HepG2 (cell line): ENCODE data around the gene NYAP1. TPM values are rescaled to one million over a fixed set of nuclear protein-coding genes. Genes with fewer than 3 reads are reported as not detected.

ENCODE experiments used
- CHD4 ChIP-seq: fragments of 200-600 bp; sonication (generic); IDR thresholded peaks from 2 replicates; pipeline ENCODE4 v1.7.0; 2017; ENCODE audit warnings: mild to moderate bottlenecking, low read length, borderline replicate concordance
- FOXK2 ChIP-seq: fragments of 450-650 bp; IDR thresholded peaks from 2 replicates; pipeline ENCODE4 v1.6.1; 2016
- RXRB ChIP-seq: IDR thresholded peaks from 2 replicates; pipeline ENCODE4 v1.6.1; 2016; ENCODE audit warnings: borderline replicate concordance, missing genetic modification reagents, missing compliant biosample characterization
- SYNCRIP ChIP-seq: fragments of 200-400 bp; formaldehyde crosslinking; IDR thresholded peaks from 2 replicates; pipeline ENCODE4 v1.6.1; 2018; ENCODE audit warnings: mild to moderate bottlenecking, low read depth, low read length; ENCODE audit not compliant: insufficient read depth
- ZFAT ChIP-seq: sonication (generic); formaldehyde crosslinking; conservative IDR thresholded peaks from 2 replicates; pipeline ENCODE4 v1.8.1; 2023; ENCODE audit warnings: missing genetic modification reagents, inconsistent platforms
- ZSCAN12 ChIP-seq: sonication (generic); formaldehyde crosslinking; IDR thresholded peaks from 2 replicates; pipeline ENCODE4 v1.9.0; 2021; ENCODE audit warnings: mild to moderate bottlenecking, missing genetic modification reagents
- ZSCAN21 ChIP-seq: sonication (generic); formaldehyde crosslinking; IDR thresholded peaks from 2 replicates; pipeline ENCODE4 v1.8.0; 2022; ENCODE audit warnings: mild to moderate bottlenecking, missing genetic modification reagents, moderate library complexity, borderline replicate concordance
- polyA plus RNA-seq, 8 experiments: library from polyadenylated mRNA; depleted of rRNA in 3 of 8; stranded (reverse) in 7 of 8; unstranded in 1 of 8; fragments of >200 nt; fragmentation: Illumina TruSeq in 4 of 8; extraction: Trizol in 4 of 8; gene quantifications; 2 replicates each; pipeline versions ENCODE4 v1.2.1 to v1.2.3, GENCODE V29; 2011 to 2016; ENCODE audit warnings: low read depth in 4 of 8, missing spikeins in 1 of 8, mixed read lengths in 1 of 8; ENCODE audit not compliant: insufficient read depth in 1 of 8
- total RNA-seq, 5 experiments: library from RNA; depleted of rRNA; stranded (reverse); fragments of >200 nt; fragmentation: Illumina TruSeq; extraction: Trizol; gene quantifications; 2 replicates each; pipeline ENCODE4 v1.2.3, GENCODE V29; 2016; ENCODE audit warnings: low read depth in 1 of 5
- TF ChIP-seq, protein P1 (sequence below): sonication (generic); formaldehyde crosslinking; IDR thresholded peaks from 2 replicates; pipeline ENCODE4 v1.4.0; 2020; ENCODE audit warnings: missing genetic modification reagents
- TF ChIP-seq, protein P2 (sequence below): sonication (generic); formaldehyde crosslinking; IDR thresholded peaks from 2 replicates; pipeline ENCODE4 v1.4.0; 2020; ENCODE audit warnings: missing genetic modification reagents
- TF ChIP-seq, protein P3 (sequence below): sonication (generic); formaldehyde crosslinking; IDR thresholded peaks from 2 replicates; pipeline ENCODE4 v1.4.0; 2020; ENCODE audit warnings: missing genetic modification reagents
- TF ChIP-seq, protein P4 (sequence below): sonication (generic); formaldehyde crosslinking; IDR thresholded peaks from 2 replicates; pipeline ENCODE4 v1.9.0; 2021; ENCODE audit warnings: missing genetic modification reagents, borderline replicate concordance
- TF ChIP-seq, protein P5 (sequence below): sonication (generic); formaldehyde crosslinking; IDR thresholded peaks from 2 replicates; pipeline ENCODE4 v1.8.1; 2023; ENCODE audit warnings: mild to moderate bottlenecking, missing genetic modification reagents
- TF ChIP-seq, protein P6 (sequence below): sonication (generic); formaldehyde crosslinking; IDR thresholded peaks from 2 replicates; pipeline ENCODE4 v1.4.0; 2020; ENCODE audit warnings: missing genetic modification reagents

NYAP1 gene
- total and polyA plus RNA-seq, 2 of the 13 experiments (the other 11 are each of a cell fraction or from before 2014, with no cell fraction given): 0.15 to 0.46 TPM

DNA sequence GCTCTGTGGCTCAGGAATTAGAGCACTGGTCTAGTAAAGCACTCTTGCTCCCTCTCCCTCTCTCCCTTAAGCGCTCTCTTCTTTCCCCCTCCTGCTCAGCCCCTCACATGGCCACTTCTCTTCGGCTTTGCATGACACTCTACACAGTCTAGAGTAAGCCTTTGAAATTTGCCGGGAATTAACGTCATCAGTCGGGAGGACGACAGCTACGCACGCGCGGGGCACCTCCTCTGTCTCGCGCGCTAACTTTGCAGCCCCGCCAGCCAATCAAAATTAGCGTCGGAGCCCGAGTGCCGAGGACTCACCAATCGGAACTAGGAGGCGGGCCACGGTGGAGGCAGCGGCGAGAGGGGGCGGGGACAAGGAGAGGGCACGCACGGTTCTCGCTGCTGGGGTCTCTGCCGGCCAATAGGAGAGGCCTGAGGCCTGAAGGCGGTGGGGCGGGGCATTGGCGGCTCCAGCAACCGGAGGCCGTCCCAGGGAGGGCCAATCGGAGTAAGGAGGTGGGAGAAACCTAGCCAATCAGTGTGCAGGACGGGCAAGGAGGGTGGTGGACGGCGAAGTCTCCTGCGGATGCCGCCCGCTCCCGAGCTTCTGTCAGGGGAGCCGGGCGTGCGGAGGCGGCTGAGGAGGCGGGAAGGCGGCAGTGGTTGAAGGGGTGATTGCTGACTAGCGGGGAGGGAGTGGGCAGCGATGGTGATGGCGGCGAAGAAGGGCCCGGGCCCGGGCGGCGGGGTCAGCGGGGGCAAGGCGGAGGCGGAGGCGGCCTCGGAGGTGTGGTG, 55.1 kb downstream of the NYAP1 start, which contains the start of gene AGFG2 (continued):
- TF ChIP-seq, protein P1, sequence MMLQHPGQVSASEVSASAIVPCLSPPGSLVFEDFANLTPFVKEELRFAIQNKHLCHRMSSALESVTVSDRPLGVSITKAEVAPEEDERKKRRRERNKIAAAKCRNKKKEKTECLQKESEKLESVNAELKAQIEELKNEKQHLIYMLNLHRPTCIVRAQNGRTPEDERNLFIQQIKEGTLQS (CRISPR knock-in tag): no peak; the same call in 1 of the 2 replicates
- TF ChIP-seq, protein P2, sequence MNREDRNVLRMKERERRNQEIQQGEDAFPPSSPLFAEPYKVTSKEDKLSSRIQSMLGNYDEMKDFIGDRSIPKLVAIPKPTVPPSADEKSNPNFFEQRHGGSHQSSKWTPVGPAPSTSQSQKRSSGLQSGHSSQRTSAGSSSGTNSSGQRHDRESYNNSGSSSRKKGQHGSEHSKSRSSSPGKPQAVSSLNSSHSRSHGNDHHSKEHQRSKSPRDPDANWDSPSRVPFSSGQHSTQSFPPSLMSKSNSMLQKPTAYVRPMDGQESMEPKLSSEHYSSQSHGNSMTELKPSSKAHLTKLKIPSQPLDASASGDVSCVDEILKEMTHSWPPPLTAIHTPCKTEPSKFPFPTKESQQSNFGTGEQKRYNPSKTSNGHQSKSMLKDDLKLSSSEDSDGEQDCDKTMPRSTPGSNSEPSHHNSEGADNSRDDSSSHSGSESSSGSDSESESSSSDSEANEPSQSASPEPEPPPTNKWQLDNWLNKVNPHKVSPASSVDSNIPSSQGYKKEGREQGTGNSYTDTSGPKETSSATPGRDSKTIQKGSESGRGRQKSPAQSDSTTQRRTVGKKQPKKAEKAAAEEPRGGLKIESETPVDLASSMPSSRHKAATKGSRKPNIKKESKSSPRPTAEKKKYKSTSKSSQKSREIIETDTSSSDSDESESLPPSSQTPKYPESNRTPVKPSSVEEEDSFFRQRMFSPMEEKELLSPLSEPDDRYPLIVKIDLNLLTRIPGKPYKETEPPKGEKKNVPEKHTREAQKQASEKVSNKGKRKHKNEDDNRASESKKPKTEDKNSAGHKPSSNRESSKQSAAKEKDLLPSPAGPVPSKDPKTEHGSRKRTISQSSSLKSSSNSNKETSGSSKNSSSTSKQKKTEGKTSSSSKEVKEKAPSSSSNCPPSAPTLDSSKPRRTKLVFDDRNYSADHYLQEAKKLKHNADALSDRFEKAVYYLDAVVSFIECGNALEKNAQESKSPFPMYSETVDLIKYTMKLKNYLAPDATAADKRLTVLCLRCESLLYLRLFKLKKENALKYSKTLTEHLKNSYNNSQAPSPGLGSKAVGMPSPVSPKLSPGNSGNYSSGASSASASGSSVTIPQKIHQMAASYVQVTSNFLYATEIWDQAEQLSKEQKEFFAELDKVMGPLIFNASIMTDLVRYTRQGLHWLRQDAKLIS (CRISPR knock-in tag): peak; percentile 81; the same call in 1 of the 2 replicates
- TF ChIP-seq, protein P3, sequence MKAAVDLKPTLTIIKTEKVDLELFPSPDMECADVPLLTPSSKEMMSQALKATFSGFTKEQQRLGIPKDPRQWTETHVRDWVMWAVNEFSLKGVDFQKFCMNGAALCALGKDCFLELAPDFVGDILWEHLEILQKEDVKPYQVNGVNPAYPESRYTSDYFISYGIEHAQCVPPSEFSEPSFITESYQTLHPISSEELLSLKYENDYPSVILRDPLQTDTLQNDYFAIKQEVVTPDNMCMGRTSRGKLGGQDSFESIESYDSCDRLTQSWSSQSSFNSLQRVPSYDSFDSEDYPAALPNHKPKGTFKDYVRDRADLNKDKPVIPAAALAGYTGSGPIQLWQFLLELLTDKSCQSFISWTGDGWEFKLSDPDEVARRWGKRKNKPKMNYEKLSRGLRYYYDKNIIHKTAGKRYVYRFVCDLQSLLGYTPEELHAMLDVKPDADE (CRISPR knock-in tag): no peak
- TF ChIP-seq ZSCAN12: no peak
- no peak for TF ChIP-seq ZFAT
- TF ChIP-seq ZSCAN21 (CRISPR knock-in tag): peak; percentile 83; the same call in 1 of the 2 replicates
- TF ChIP-seq, protein P4, sequence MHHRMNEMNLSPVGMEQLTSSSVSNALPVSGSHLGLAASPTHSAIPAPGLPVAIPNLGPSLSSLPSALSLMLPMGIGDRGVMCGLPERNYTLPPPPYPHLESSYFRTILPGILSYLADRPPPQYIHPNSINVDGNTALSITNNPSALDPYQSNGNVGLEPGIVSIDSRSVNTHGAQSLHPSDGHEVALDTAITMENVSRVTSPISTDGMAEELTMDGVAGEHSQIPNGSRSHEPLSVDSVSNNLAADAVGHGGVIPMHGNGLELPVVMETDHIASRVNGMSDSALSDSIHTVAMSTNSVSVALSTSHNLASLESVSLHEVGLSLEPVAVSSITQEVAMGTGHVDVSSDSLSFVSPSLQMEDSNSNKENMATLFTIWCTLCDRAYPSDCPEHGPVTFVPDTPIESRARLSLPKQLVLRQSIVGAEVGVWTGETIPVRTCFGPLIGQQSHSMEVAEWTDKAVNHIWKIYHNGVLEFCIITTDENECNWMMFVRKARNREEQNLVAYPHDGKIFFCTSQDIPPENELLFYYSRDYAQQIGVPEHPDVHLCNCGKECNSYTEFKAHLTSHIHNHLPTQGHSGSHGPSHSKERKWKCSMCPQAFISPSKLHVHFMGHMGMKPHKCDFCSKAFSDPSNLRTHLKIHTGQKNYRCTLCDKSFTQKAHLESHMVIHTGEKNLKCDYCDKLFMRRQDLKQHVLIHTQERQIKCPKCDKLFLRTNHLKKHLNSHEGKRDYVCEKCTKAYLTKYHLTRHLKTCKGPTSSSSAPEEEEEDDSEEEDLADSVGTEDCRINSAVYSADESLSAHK (CRISPR knock-in tag): 0 out of 2 replicates have a peak, but pooled peaks have one; percentile 65
- TF ChIP-seq RXRB (CRISPR knock-in tag): no peak
- TF ChIP-seq, protein P5, sequence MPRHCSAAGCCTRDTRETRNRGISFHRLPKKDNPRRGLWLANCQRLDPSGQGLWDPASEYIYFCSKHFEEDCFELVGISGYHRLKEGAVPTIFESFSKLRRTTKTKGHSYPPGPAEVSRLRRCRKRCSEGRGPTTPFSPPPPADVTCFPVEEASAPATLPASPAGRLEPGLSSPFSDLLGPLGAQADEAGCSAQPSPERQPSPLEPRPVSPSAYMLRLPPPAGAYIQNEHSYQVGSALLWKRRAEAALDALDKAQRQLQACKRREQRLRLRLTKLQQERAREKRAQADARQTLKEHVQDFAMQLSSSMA (CRISPR knock-in tag): no peak
- TF ChIP-seq SYNCRIP: no peak
- TF ChIP-seq CHD4: no peak
- TF ChIP-seq FOXK2: no peak
- TF ChIP-seq, protein P6, sequence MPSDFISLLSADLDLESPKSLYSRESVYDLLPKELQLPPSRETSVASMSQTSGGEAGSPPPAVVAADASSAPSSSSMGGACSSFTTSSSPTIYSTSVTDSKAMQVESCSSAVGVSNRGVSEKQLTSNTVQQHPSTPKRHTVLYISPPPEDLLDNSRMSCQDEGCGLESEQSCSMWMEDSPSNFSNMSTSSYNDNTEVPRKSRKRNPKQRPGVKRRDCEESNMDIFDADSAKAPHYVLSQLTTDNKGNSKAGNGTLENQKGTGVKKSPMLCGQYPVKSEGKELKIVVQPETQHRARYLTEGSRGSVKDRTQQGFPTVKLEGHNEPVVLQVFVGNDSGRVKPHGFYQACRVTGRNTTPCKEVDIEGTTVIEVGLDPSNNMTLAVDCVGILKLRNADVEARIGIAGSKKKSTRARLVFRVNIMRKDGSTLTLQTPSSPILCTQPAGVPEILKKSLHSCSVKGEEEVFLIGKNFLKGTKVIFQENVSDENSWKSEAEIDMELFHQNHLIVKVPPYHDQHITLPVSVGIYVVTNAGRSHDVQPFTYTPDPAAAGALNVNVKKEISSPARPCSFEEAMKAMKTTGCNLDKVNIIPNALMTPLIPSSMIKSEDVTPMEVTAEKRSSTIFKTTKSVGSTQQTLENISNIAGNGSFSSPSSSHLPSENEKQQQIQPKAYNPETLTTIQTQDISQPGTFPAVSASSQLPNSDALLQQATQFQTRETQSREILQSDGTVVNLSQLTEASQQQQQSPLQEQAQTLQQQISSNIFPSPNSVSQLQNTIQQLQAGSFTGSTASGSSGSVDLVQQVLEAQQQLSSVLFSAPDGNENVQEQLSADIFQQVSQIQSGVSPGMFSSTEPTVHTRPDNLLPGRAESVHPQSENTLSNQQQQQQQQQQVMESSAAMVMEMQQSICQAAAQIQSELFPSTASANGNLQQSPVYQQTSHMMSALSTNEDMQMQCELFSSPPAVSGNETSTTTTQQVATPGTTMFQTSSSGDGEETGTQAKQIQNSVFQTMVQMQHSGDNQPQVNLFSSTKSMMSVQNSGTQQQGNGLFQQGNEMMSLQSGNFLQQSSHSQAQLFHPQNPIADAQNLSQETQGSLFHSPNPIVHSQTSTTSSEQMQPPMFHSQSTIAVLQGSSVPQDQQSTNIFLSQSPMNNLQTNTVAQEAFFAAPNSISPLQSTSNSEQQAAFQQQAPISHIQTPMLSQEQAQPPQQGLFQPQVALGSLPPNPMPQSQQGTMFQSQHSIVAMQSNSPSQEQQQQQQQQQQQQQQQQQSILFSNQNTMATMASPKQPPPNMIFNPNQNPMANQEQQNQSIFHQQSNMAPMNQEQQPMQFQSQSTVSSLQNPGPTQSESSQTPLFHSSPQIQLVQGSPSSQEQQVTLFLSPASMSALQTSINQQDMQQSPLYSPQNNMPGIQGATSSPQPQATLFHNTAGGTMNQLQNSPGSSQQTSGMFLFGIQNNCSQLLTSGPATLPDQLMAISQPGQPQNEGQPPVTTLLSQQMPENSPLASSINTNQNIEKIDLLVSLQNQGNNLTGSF (CRISPR knock-in tag): no peak; the same call in 1 of the 2 replicates
